Stimulated activated CD4-positive, alpha-beta T cell treated with anti-CD3 and anti-CD28 coated beads, Interleukin-2, amount 100 ng/mL, for 48 hours (primary cell): ENCODE results near the gene SLC9C2.
"Not testable (repeated sequence)": the region's sequence is repeated elsewhere in the genome, so short reads cannot be mapped to it uniquely, and the experiment has no call there.

Source experiments
- DNase-seq, 2 donors: peaks; one replicate each; pipeline ENCODE4 v3.0.0-alpha.2; 2020

Gene SLC9C2

GRCh38 chr1:173603056-173603591 lies at the start of gene SLC9C2:
TSS of gene SLC9C2 (minus strand) at chr1:173603072. CDS start at chr1:173601776, 1,296 bp downstream.
- no peak for DNase-seq

DNA sequence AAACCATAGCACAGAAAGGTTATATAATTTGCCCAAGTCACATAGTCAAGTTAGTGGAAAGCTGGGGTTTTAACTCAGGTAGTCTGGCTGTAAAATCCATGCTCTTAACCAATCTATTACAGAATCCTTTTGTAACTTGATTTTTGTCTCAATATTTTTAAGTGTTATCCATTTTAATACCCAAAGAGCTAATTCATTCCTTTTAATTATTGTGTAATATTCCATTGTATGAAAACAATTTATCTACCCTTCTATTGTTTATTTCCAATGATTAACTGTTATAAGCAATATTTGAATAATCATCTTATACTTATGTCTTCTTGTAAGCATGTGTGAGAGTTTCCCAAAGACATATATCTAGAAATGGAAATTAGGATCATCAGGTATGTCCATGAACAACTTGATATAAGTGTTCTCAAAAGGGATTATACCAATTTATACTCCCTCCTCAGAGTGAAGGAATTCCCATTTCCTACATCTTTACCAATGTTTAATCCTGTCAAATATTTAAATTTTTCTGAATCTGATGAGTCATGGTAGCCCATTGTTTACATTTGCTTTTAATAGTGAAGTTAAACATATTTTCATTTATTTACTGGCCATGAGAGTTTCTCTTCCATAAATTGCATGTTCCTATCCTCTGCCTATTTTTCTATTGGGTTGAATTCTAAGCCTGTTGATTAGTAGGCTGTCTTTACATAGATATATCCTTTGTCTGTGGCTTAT lies 46.2 kb upstream of the SLC9C2 start:
- DNase-seq = no peak

DNA sequence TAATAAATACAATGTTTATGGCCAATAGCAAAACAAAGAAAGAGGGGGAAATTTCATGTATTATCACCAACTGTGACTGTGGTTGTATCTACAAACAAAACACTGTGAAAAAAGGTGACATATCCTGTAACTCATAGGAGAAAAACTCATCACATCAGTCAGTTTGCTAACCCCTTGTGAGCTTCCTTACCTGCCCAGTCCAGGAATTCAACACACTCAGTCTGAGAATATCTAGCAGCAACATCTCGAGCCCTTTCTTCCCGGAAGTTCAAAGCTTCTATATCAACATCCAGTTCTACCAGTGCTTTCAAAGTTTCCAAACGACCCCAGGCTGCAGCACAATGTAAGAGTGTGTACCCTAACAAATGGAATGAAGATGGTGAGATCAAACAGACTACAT lies 43.8 kb upstream of the SLC9C2 start:
- DNase-seq = no peak

DNA sequence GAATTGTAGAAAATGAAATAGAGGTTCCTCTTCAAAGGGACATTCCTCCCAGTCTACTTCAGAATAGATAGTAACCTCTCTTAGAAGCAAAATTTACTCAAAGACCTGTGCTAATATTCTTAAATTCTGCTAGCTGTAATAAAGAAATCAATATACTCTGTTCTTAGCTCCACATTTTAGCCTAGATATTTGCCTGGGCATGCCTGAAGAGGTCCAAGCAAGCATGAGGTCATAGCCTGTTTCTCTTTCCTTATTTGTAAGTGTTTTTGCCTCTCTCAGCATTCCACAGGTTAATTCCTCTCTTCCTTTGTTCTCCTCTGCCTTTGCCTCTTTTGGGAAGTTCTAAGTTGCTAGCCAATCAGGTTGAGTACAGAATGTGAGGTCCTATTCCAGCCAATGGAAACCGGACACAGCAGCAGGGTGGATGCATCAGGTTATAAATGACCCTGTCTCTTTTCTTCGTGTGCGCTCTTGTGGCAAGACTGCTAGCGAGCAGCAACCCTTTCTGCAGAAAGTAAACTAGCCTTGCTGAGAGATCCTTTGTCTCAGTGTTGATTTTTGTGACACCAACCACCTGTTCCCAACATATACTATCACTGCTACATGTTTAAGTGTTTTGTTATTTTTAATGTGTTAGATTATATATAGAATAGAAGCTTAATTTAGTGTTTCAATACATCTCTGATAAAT lies 39.7 kb upstream of the SLC9C2 start:
- DNase-seq = not testable (repeated sequence)

GRCh38 chr1:173639102-173639501 lies 36.2 kb upstream of the SLC9C2 start:
- DNase-seq = no peak

DNA sequence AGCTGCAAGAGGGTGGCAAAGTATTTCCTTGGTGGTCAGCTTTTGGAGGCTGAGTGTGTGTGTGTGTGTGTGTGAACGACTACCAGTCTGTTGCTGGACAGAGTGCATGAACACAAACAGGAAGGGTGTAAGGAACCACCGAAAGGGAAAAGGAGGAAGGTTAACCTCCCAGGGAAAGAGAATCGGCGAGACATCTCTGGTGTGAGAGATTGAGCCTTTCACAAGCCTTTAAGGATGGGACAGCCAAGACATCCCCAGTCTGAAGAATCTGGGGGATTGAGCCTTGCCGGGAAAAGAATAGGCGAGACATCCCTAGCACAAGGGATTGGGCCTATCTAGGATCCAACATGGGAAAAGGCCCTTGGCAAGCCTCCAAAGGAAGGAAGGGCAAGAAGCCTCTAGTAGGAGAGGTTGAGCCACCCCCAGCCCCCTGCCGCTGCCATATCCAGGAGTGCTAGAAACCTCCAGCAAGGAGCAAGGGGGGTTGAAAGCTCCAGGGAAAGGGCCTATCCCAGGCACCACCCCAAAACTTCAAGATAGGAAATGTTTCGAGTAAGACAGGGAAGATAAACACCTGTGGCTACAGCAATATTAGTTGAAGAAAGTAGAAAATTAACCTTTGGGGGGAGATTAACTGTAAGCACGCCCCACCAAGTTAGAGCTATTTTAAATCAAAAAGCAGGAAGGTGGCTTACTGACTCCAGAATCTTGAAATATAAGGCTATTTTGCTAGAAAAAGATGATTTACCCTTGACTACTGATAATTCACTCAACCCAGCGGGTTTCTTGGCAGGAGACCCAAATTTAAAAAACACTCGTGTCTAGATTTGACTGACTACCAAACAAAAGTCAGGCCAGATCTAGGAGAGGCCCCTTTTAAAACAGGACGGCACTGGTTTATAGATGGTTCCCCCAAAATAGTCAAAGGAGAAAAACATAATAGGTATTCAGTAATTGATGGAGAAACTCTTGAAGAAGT lies 35.5 kb upstream of the SLC9C2 start:
- no peak for DNase-seq

- DNase-seq = not testable (repeated sequence)
Observed at GRCh38 chr1:173637236-173638042, 34.6 kb upstream of the SLC9C2 start.

DNA sequence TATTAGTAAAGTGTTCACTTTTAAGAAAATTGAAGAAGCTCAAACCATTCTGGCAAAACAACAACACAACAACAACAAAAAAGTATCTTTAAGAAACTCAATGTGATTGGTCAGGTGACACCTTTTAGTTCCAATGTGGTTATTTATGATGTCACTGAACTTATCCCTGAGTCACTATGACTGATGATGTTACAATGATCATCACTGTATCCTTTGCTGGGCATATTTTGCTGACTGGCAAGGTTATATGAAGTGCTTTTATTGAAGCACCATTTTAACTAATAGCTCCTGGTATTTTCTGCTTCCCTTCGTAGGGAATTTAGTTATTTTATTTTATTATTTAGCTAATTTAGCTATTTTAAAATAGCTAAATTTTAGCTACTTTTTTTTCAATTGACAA lies 32.2 kb upstream of the SLC9C2 start, which contains the start of gene TEX50:
TEX50 (plus strand) TSS at position 223 of the 400 bp plus-strand sequence. CDS start 184 bp downstream, outside the sequence.
- no peak for DNase-seq

DNA sequence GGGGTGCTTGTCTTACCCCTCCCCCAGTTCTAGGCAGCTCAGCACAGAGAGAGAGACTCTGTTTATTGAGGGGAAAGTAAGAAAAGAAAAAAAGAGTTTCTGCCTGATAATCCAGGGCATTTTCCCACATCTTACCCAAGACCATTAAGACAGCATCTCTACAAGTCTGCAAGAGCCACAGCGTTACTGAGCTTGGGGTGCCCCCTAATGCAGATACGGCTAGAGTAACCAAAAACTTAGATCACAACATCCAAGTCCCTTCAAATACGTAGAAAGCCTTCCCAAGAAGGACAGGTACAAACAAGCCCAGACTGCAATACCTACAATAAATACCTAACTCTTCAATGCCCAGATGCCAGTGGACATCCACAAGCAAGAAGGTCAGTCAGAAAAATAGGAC lies 26.0 kb upstream of the SLC9C2 start:
- DNase-seq = no peak

DNA sequence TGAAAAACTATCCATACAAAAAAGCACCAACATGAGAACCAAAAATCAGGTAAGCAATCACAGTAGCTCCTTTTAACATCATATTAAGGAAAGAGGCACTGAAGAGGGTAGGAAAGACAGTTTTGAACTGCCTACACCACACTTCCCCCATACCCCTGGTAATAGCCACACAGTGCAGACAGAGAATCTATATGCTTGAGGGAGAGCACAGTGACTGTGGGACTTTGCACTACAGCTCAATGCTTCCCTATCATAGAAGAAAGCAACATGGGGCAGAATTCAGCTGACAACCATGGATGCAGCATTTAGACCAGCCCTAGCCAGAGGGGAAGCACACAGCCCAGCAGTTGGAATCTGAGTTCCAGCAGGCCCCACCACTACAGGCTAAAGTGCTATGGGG lies 24.4 kb upstream of the SLC9C2 start:
- no peak for DNase-seq

DNA sequence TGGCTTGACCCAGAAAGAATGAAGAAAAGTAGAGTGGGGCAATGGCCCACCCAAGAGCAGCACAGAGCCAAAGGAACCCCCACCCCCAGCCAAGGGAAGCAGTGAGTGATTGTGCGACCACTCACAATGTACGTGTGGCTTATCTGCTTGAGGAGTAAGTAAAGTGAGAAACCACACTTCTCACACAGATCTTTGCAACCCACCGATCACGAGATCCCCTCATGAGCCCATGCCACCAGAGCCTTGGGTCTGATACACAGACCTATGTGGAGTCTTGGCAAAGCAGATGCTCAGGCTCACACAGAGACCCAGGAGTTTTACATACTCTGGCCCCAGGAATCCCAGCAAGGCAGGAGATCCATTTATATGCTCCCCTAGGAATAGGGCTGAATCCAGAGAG lies 14.0 kb upstream of the SLC9C2 start:
- DNase-seq = no peak

GRCh38 chr1:173613086-173613485 lies 10.2 kb upstream of the SLC9C2 start:
- DNase-seq = not testable (repeated sequence)

GRCh38 chr1:173608503-173609216 lies 5.8 kb upstream of the SLC9C2 start:
- no peak for DNase-seq

GRCh38 chr1:173601588-173601987 lies 1.3 kb downstream of the SLC9C2 start:
- no peak for DNase-seq

GRCh38 chr1:173596097-173596825 lies 6.6 kb downstream of the SLC9C2 start:
- DNase-seq = no peak

DNA sequence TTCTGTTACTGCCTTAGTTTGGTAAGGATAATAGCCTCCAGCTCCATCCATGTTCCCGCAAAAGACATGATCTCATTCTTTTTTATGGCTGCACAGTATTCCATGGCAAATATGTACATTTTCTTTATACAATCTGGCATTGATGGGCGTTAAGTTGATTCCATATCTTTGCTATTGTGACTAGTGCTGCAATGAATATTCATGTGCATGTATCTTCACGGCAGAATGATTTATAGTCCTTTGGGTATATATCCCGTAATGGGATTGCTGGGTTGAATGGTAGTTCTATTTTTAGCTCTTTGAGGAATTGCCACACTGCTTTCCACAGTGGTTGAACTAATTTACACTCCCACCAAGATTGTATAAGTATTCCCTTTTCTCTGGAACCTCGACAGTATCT lies 11.7 kb downstream of the SLC9C2 start:
- DNase-seq = not testable (repeated sequence)

- DNase-seq = no peak
Observed at GRCh38 chr1:173590557-173590956, 12.3 kb downstream of the SLC9C2 start.

DNA sequence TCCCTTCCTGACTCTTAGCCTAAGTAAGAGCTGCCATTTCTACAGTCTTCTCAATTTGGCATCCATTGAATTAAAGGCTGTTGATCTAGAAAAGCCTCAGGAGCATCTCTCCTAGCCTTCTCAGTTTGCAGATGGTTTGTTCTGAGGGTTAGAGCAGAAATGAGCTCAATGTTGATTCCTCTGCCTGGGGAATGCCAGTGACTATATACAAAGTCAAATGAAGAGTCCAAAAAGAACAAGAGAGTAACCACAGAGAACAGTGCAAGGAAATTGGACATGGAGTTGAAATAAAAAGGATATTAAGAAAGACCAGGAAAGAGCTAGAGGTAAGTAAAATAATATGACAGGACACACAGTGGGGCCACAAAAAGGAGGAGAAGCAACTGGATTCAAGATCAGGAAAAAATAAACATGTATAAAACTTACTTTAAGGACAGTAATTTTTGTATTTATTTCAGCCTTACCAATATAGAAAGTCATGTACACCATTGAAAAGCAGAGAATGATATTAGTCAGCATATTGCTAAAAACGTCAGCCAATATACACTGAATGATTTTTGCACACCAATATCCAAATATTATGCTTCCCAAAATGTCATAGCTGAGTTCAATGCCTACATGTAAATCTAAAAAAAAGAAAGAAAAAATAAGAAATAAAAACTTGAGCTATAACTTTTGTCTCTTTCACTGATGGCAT lies 21.3 kb downstream of the SLC9C2 start:
- no peak for DNase-seq

DNA sequence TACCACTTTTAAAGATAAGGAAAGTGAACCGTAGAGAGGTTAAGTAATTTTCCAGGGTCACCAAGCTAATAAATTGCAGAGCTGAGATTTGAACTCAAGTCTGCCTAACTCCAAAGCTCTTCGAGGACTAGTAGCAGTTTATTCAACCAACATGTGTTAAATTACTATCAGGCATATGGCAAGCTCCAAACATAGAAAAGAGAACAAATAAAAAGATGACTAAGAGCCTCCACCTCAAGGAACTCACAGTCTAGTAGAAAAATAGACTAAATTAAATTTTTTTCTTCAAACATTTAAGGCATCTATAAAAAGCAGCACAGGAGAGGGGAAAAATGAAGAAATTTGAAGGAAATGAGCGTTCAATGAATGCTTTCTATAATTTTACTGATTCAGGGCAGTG lies 22.2 kb downstream of the SLC9C2 start:
- no peak for DNase-seq

DNA sequence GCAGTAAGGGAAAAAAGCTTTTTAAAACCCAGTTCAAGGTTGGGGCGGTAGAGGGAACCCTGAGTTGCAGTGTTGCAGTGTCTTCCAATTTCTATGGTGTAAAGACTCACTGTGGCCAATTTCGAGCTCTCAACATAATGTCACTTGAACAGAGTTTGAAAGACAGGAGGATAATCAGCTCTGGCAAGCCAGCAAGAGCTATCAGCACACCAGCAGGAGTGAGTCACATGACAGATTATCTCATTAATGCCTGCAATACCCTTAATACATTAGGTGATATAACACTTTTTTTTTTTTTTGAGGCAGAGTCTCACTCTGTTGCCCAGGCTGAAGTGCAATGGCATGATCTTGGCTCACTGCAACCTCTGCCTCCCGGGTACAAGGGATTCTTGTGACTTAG lies 22.8 kb downstream of the SLC9C2 start:
- DNase-seq = no peak
